Muscle of arm (tissue), 12 donors: Measurements from ENCODE around the gene SPSB4. TPM values are rescaled to one million over a fixed set of nuclear protein-coding genes. Genes with fewer than 3 reads are reported as not detected.

Experiments used
- DNase-seq: peaks from one replicate; pipeline ENCODE4 v3.0.0-alpha.2; 2013
- polyA plus RNA-seq, 12 donors: library from polyadenylated mRNA; unstranded; fragments of 120-200 nt; gene quantifications; one replicate each; pipeline ENCODE4 v1.2.1, GENCODE V29; 2013; ENCODE audit not compliant: insufficient read length in 12 of 12

SPSB4 gene
- polyA plus RNA-seq, 12 donors: 13.0 to 36.2 (median 19.1) TPM; not detected in 1

DNA sequence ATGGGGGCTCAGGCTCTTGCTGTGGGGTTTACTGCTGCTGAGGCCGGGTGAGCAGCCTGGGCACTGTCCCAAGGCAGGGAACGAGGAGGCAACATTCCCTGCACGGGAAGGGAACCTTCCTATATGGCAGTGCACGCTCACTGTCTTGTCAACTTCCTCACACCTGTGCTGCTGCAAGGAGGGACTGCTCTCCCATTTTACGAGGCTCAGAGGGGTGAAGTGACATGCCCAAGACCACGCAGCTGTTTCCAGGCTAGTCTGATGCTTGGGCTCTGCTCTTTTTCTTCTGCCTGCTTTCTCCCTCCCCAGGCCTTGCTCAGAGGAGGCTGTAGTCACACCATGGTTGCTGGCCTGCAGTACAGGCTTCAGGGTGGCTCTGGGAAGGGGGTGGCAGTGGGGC, 41.5 kb downstream of the SPSB4 start:
- DNase-seq: no peak

DNA sequence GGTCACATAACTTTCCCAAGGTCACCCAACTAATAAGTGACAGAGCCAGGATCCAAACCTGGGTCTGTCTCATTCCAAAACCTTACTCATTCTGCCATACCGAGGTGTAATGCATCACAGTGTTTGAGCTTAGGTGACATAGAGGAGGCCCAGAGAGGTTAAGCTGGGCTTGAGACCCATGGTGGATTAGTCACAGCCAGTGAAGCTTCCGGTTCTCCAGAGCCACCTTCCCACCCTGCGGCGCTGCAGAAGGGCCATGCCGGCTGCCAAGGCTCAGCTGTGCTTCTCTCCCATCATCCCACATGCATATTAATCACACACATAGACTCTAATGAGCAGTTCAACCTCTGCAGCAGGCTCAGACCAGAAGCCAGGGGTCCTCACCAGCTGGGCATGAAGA, 42.2 kb downstream of the SPSB4 start:
- DNase-seq: no peak

DNA sequence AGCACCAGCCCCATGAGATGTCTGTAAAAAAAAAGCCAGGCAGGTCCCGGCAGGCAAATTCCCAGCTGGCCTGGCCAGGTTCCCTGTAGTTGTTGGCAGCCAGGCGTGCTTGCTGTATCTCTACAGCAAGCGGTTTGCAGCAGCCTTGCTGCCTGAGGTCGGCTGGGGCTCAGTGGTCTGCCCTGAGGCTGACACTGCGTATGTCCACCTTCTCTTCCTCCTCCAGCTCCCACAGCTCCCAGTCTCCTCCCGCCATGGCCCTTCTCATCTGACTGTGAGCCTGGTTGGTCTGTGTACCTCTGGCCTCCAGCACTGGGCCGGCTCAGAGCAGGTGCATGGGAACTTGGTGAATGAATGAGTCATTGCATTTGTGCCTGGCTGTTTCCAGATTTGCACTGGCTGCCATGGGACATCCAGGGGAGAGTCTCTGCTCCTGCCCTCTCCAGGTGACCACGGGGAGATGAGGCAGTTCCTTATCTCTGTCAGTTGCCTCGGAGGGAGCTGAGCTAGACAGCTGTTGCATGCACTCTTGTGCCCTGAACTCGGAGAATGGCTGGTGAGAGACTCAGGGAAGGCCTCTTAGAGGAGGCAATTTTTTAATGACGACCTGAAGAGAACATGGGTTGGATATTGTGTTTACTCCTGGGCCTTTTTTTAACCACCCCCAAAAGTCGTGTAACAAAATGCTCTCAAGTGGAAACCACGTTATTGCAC, 43.0 kb downstream of the SPSB4 start:
- DNase-seq: no peak

DNA sequence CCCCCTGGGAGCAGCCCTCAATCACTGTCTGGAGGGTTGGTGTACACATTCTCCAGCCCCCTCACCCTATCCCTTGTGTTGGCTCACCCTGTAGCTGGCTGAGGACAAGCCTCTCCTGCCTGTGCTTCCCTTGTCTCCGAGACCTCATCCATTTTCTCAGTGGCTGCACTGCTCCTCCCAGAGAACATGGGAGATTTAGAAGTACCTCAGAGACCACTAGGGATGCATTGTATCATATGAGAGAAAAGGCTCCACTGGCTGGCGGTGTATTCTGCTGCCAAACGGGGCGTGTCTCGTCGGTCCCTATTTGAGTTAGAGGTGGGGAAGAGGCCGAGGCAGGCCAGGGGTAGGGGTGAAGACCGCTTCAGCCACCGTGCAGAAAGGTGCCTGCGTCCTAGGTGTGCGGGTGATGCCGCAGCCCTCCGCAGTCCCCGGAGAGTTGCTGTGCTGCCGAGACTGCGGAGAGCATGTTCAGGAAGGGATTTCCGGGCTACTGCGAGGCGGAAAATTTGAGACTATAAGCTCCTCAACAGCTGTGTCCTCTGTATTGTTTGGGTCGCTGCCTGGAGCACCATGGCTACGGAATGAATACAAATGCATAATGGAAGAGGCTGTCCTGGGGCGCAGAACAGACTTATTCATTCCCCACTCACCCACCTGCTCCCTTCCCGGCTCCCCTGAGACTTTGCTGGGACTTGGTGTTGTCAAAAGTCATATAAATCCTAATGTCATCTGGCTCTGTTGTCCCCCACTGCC, 43.8 kb downstream of the SPSB4 start:
- DNase-seq: peak; percentile 98

DNA sequence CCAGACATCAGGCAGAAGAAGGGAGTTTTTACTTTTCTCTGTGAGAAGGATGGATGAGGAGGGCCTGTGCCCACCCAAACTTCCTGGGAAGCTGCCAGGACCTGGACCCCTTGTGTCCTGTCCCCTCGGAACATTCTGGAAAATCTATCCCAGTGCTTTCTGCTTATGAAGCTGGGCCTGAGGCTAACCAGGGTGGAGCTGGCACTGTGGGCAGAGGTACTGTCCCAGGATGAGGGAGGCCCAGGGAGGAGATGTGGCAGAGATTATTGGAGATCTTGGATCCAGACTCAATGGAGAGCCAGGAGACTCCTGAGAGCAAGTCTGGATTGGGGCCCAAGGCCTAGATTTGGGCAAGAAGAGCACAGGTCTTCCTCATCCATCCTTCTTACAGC, 44.4 kb downstream of the SPSB4 start:
- no peak for DNase-seq

DNA sequence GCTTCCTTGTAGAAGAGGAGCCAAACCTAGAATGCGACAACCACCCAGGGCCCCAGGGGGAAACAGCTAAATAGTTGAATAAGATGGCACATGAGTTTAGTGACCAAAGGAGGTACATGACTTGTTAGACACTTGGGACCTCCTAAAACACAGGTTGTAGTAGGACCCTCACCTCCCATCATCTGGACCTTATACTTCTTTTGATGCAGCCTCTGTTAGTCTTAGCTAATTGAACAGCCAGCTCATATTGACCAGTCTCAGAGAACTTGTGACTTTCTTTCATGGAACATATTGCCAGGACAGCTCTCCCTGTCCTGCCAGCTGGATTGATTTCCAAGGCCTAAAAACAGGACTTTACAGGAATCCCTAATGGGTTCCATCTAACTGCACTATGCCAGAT, 45.0 kb downstream of the SPSB4 start:
- DNase-seq: no peak

DNA sequence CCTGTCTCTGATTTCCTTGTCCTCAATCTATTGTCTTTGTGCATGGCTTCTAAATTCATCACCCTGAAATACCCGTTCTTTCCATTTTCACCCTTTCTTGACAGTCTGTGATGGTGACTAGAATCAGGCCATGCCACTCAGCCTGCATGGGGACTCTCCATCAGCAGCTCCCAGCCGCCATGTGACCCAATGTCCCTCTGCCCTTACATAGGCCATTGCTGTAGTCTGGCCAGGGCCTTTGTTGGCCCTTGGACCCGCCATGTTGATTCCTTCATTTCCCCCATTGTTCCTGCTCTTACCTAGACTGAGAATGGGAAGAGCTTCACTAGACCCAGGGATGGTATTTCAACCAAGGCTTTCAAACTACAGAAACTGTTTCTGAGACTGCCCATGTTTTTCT, 45.8 kb downstream of the SPSB4 start:
- DNase-seq: no peak

- no peak for DNase-seq
Observed at GRCh38 chr3:141100112-141100511, 49.0 kb downstream of the SPSB4 start.

- DNase-seq: no peak
Observed at GRCh38 chr3:141100531-141101320, 49.6 kb downstream of the SPSB4 start.

DNA sequence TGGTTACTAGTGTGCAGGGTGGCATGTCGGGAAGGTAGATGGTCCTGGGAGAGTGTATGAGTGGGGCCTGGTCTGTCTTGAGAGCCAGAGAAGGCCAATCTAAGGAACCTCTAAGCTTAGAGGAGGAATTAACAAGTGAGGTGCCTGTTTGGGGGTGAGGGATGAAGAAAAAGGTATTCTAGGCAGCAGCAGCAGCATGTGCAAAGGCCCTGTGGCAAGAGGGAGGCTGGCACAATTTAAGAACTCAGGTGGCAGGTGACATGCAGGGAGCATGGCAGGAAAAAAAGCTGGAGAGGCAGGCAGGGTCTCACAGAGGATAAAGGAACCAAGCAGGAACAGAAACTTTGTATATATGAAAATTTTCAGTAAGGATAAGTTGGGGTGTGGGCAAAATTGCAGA, 51.2 kb downstream of the SPSB4 start:
- no peak for DNase-seq

- DNase-seq: no peak
Observed at GRCh38 chr3:141103067-141103466, 51.9 kb downstream of the SPSB4 start.

- DNase-seq: no peak
Observed at GRCh38 chr3:141103503-141103902, 52.4 kb downstream of the SPSB4 start.

DNA sequence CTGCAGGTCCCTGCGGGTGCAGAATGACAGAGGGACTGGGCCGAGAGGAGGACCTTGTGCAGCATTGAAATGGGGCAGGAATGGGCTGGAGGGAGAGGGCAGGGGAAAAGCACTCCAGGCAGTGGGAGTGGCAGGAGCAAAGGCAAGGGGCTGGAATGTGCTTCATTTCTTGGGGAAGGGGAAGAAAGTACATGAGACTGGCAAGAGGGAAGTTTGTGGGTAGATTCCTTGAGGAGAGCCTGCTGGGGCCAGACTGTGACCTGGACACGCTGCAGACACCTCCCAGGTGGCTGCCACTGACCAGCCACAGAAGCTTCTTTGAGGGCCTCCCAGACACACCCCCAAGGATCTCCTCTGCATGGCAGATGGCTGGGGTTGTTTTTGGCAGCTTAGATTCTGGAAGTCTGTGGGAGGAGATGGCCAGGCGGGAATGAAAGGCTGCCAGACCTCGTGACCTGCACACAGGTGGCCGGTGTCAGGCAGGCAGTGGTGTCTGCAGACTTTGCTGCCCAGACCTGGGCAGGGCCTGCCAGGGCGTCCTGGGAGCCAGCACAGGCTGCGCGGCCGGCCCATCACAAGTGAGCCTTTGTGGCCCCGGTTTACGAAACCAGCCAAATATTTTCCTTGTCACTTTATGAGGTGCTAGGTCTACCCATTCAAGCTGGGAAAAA, 53.1 kb downstream of the SPSB4 start:
- DNase-seq: no peak

GRCh38 chr3:141105828-141106628, 54.9 kb downstream of the SPSB4 start:
- peak; percentile 89 for DNase-seq

DNA sequence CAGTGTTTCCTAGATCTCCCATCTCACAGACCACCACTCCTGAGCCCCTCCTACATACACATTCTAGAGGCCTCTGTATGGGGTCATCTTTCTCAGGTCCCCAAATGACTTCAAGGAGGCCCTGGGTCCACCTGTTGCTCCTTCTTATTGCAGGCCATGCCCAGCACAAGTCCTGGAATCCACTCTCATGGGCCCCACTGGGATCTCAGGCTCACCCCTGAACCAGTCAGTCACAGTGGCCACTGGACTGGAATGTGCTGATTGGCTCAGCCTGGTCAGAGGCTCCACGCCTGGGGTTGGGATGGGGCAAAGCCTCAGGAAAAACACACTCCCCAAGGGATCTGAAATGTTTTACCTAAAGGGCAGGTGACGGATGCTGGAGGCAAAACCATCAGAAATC, 55.7 kb downstream of the SPSB4 start:
- no peak for DNase-seq

- DNase-seq: no peak
Observed at GRCh38 chr3:141108039-141108438, 56.9 kb downstream of the SPSB4 start.

DNA sequence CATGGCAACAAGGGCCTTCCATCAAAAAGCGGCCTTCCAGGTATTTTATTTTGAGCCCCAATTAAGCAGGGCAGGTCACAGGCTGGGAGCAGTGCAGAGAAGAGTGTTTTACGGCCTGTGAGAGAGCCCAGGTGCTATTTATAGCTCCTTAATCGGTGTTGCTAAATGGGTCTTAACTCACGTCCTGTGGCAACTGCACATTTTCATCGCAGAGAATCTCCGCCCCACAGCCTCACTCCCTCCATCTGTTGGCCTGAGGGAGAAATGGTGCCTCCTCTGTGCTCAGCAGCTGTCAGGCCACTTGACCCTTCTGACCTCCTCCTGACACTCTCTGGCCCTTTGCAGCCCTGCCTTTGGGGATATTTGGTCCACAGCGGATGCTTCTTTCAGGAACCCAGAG, 58.6 kb downstream of the SPSB4 start:
- no peak for DNase-seq

DNA sequence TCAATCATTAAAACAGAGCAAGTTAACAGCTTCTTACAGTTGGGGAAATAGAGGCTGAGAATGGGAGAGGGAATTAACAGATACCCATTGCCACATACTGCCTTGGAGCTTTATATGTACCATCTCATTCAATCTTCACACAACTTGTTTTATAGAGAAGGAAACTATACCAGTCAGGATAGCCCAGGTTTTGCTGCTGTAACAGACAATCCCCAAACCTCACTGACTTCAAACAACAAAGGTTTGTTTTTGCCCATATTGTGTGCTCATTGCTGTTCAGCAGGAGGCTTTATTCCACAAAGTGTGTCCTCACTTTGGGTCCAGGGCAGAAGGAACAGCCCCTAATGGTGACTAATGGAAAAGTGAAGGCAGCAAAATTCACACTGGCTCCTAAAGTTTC, 59.2 kb downstream of the SPSB4 start:
- no peak for DNase-seq

GRCh38 chr3:141111364-141112155, 60.4 kb downstream of the SPSB4 start:
- no peak for DNase-seq

DNA sequence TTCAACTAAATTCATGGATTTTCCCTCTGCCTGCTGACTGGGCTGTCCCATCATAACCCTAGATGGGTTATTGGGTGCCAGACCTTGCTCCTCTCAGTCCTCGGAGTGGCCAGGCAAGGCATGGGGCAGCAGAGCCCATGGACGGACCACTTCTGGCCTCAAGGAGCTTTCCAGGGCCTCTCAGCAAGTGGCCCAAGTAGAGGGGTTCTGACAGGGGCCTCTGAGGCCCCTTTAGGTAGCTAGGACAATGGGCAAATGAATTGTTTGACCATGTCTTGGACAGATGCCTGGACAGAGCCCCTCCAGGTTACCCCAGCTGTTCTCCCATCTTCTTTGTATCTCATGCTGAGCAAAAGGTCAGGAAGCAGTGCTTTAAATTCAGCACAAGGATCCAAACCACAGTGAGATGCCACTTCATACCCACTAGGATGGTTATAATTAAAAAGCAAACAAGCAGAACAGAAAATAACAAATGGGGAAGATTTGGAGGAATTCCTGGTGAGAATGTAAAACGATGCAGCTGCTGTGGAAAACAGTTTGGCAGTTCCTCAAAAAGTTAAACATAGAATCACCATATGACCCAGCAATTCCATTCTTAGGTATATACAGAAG, 61.6 kb downstream of the SPSB4 start:
- no peak for DNase-seq
